Measurements from ENCODE around the gene SIRT3.

- TF ChIP-seq CTCF (IDR thresholded peaks at IDR 0.05) = no peak
- TF ChIP-seq POLR2A (IDR thresholded peaks at IDR 0.05) = no peak
Observed at GRCh38 chr11:217704-218103, 18.4 kb downstream of the SIRT3 start.
